HCEC 1CT (cell line): ENCODE measurements around the gene CDC25B.

Experiments used
- DNase-seq: peaks from one replicate; pipeline ENCODE4 v3.0.0-alpha.2; 2017

The CDC25B gene

GRCh38 chr20:3765171-3765882 is 30.8 kb upstream of the CDC25B start:
- DNase-seq, result no peak

GRCh38 chr20:3766422-3767109 is 29.5 kb upstream of the CDC25B start:
- DNase-seq, result no peak

GRCh38 chr20:3767110-3767426 is 29.0 kb upstream of the CDC25B start:
- peak; percentile 20 for DNase-seq

GRCh38 chr20:3767427-3768341 is 28.4 kb upstream of the CDC25B start, which contains the start of gene ADISSP:
TSS of gene ADISSP (minus strand) at chr20:3767753. CDS start at chr20:3760100, 7,653 bp downstream.
- peak; percentile 99 for DNase-seq

- peak; percentile 81 for DNase-seq
Measured at GRCh38 chr20:3768342-3769130, 27.6 kb upstream of the CDC25B start.

GRCh38 chr20:3771552-3772058 is 24.5 kb upstream of the CDC25B start:
- no peak for DNase-seq

- DNase-seq, result no peak
Measured at GRCh38 chr20:3775457-3776108, 20.5 kb upstream of the CDC25B start.

GRCh38 chr20:3777381-3777715 is 18.8 kb upstream of the CDC25B start:
- DNase-seq, result no peak

GRCh38 chr20:3777716-3778629 is 18.1 kb upstream of the CDC25B start:
- DNase-seq, result peak; percentile 34

- no peak for DNase-seq
Measured at GRCh38 chr20:3778976-3779375, 17.1 kb upstream of the CDC25B start.

- peak; percentile 94 for DNase-seq
Measured at GRCh38 chr20:3781153-3781910, 14.8 kb upstream of the CDC25B start, which contains the start of gene SPEF1. TSS of gene SPEF1 (minus strand) at chr20:3781448. CDS start at chr20:3781287, 161 bp downstream.

GRCh38 chr20:3782597-3782996 is 13.5 kb upstream of the CDC25B start:
- DNase-seq, result no peak

- DNase-seq, result no peak
Measured at GRCh38 chr20:3783068-3783489, 13.0 kb upstream of the CDC25B start.

GRCh38 chr20:3783511-3784195 is 12.5 kb upstream of the CDC25B start:
- DNase-seq, result no peak

GRCh38 chr20:3784216-3784853 is 11.8 kb upstream of the CDC25B start:
- DNase-seq, result no peak

- DNase-seq, result no peak
Measured at GRCh38 chr20:3784863-3785239, 11.3 kb upstream of the CDC25B start.

GRCh38 chr20:3785240-3786125 is 10.6 kb upstream of the CDC25B start:
- DNase-seq, result peak; percentile 3

GRCh38 chr20:3786126-3786484 is 10.0 kb upstream of the CDC25B start:
- peak; percentile 68 for DNase-seq
